K562 (cell line): Measurements from ENCODE around the gene FPR1. TPM values are rescaled to one million over a fixed set of nuclear protein-coding genes. Genes with fewer than 3 reads are reported as not detected.

ENCODE experiments used
- ATF6 ChIP-seq: sonication (generic); formaldehyde crosslinking; IDR thresholded peaks from 2 replicates; pipeline ENCODE4 v1.4.0; 2020; ENCODE audit warnings: mild to moderate bottlenecking, missing genetic modification reagents
- CBFA2T3 ChIP-seq: fragments of 450-650 bp; IDR thresholded peaks from 2 replicates; pipeline ENCODE4 v1.6.1; 2017
- DPF2 ChIP-seq: fragments of 450-650 bp; IDR thresholded peaks from 2 replicates; pipeline ENCODE4 v1.6.1; 2016
- MLX ChIP-seq, 2 experiments: fragments of 450-650 bp in 1 of 2; sonication (generic) in 1 of 2; formaldehyde crosslinking; conservative IDR thresholded peaks; 2 replicates each; pipeline versions ENCODE4 v1.4.0 to v1.8.1; 2020 to 2022; ENCODE audit warnings: mild to moderate bottlenecking in 1 of 2, missing genetic modification reagents in 1 of 2
- NEUROD1 ChIP-seq: fragments of 150-350 bp; IDR thresholded peaks from 2 replicates; pipeline ENCODE4 v1.6.1; 2014; ENCODE audit warnings: borderline replicate concordance, low read length, low read depth; ENCODE audit not compliant: partially characterized antibody
- NUFIP1 ChIP-seq: fragments of 450-650 bp; IDR thresholded peaks from 2 replicates; pipeline ENCODE4 v1.6.1; 2018; ENCODE audit not compliant: partially characterized antibody
- RBM34 ChIP-seq: fragments of 200-400 bp; formaldehyde crosslinking; IDR thresholded peaks from 2 replicates; pipeline ENCODE4 v1.6.1; 2018; ENCODE audit warnings: low read length, borderline replicate concordance; ENCODE audit not compliant: insufficient read depth
- SAFB2 ChIP-seq: fragments of 200-400 bp; formaldehyde crosslinking; IDR thresholded peaks from 2 replicates; pipeline ENCODE4 v1.6.1; 2018; ENCODE audit warnings: borderline replicate concordance, low read length, low read depth, moderate library complexity; ENCODE audit not compliant: severe bottlenecking
- SNRNP70 ChIP-seq: fragments of 200-400 bp; formaldehyde crosslinking; optimal IDR thresholded peaks from 2 replicates; pipeline ENCODE3; 2017; ENCODE audit warnings: low read depth, low read length
- SREBF1 ChIP-seq: fragments of 150-350 bp; IDR thresholded peaks from 2 replicates; pipeline ENCODE4 v1.6.1; 2014; ENCODE audit warnings: antibody characterized with exemption, low read depth, low read length, borderline replicate concordance
- TOE1 ChIP-seq, 2 experiments: fragments of 450-650 bp in 1 of 2; sonication (generic) in 1 of 2; formaldehyde crosslinking in 1 of 2; IDR thresholded peaks; 2 replicates each; pipeline versions ENCODE4 v1.7.1 to v1.8.0; 2016 to 2022; ENCODE audit warnings: borderline replicate concordance in 2 of 2, mild to moderate bottlenecking in 2 of 2, antibody characterized with exemption in 1 of 2, inconsistent platforms in 1 of 2, low read depth in 1 of 2, missing genetic modification reagents in 1 of 2, moderate library complexity in 1 of 2
- ZBTB17 ChIP-seq: fragments of 450-650 bp; formaldehyde crosslinking; IDR thresholded peaks from 2 replicates; pipeline ENCODE4 v1.4.0; 2020; ENCODE audit warnings: mild to moderate bottlenecking
- ZBTB9 ChIP-seq: fragments of 450-650 bp; formaldehyde crosslinking; IDR thresholded peaks from 2 replicates; pipeline ENCODE4 v1.4.0; 2020; ENCODE audit warnings: mild to moderate bottlenecking, moderate library complexity
- ZNF175 ChIP-seq: fragments of 200-800 bp; sonication (Bioruptor generic); IDR thresholded peaks from 2 replicates; pipeline ENCODE4 v1.6.1; 2016; ENCODE audit warnings: low read depth, mild to moderate bottlenecking, missing genetic modification characterization, missing compliant biosample characterization
- ZNF785 ChIP-seq: fragments of 250-450 bp; sonication (Bioruptor Pico); IDR thresholded peaks from 2 replicates; pipeline ENCODE4 v1.4.0; 2020; ENCODE audit warnings: mild to moderate bottlenecking
- polyA plus RNA-seq, 8 experiments: library from polyadenylated mRNA; depleted of rRNA in 4 of 8; stranded (reverse) in 5 of 8; unstranded in 3 of 8; fragments of >200 nt; fragmentation: Nextera tagmentation in 2 of 8; fragmentation: Illumina TruSeq in 1 of 8; extraction: Ambion mirVana in 2 of 8; extraction: Trizol in 1 of 8; gene quantifications; 2 replicates each; pipeline versions ENCODE4 v1.2.1 to v1.2.3, GENCODE V29; 2011 to 2014; ENCODE audit warnings: inconsistent platforms in 1 of 8, missing spikeins in 1 of 8
- total RNA-seq, 7 experiments: library from RNA; depleted of rRNA in 6 of 7; stranded (reverse); fragments of >200 nt in 6 of 7; fragmentation: Illumina TruSeq in 2 of 7; extraction: Trizol in 2 of 7; gene quantifications; 2 replicates each; pipeline versions ENCODE4 v1.2.1 to v1.2.3, GENCODE V29; 2011 to 2021; ENCODE audit warnings: low replicate concordance in 1 of 7
- TF ChIP-seq, protein P1 (sequence below): fragments of 150-350 bp; conservative IDR thresholded peaks from 2 replicates; pipeline ENCODE4 v1.6.1; 2014; ENCODE audit warnings: low read length
- TF ChIP-seq, protein P2 (sequence below): sonication (generic); formaldehyde crosslinking; IDR thresholded peaks from 2 replicates; pipeline ENCODE4 v1.8.0; 2022; ENCODE audit warnings: mild to moderate bottlenecking, missing genetic modification reagents, borderline replicate concordance

The FPR1 gene
- total and polyA plus RNA-seq, 9 of the 15 experiments (the other 6 are each of a cell fraction or from before 2014, with no cell fraction given), result 0.06 to 0.25 (median 0.14) TPM; not detected in 4

DNA sequence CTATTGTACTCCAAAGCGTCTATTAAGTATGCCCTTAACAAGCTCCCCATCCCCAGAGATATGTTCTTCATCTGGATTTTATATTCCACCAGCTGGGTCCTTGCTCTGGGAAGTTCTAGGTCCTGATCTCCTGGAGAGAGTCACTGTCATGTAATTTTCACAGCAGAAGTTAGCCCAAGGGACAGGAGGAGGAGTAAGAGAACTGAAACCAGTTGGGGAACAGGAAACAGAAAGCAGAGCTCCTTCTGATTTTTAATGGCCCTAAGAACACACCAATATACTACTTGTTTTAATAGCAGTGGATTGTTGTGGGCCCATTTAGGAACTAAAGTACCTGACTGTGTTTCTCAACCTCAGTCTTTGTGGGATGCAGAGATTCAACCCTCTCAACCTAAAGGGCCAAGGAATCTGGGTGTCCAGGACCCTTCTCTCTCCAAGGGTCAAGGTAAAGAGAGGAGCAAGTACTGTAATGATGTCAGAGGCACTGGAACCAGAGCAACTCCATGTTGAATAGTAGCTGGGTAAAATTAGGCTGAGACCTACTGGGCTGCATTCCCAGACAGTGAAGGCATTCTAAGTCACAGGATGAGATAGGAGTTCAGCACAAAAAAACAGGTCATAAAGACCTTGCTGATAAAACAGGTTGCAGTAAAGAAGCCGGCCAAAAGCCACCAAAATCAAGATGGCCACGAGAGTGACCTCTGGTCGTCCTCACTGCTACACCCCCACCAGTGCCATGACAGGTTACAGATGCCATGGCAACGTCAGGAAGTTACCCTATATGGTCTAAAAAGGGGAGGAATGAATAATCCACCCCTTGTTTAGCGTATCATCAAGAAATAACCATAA is 35.2 kb upstream of the FPR1 start (continued):
- TF ChIP-seq, protein P1, sequence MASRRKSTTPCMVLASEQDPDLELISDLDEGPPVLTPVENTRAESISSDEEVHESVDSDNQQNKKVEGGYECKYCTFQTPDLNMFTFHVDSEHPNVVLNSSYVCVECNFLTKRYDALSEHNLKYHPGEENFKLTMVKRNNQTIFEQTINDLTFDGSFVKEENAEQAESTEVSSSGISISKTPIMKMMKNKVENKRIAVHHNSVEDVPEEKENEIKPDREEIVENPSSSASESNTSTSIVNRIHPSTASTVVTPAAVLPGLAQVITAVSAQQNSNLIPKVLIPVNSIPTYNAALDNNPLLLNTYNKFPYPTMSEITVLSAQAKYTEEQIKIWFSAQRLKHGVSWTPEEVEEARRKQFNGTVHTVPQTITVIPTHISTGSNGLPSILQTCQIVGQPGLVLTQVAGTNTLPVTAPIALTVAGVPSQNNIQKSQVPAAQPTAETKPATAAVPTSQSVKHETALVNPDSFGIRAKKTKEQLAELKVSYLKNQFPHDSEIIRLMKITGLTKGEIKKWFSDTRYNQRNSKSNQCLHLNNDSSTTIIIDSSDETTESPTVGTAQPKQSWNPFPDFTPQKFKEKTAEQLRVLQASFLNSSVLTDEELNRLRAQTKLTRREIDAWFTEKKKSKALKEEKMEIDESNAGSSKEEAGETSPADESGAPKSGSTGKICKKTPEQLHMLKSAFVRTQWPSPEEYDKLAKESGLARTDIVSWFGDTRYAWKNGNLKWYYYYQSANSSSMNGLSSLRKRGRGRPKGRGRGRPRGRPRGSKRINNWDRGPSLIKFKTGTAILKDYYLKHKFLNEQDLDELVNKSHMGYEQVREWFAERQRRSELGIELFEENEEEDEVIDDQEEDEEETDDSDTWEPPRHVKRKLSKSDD, result no peak
- no peak; the same call in 1 of the 2 replicates for TF ChIP-seq CBFA2T3
- TF ChIP-seq ZBTB17, result peak; percentile 88
- no peak for TF ChIP-seq ATF6 (CRISPR knock-in tag)
- TF ChIP-seq ZNF175, result peak; percentile 99
- no peak for TF ChIP-seq RBM34
- peak; percentile 98 for TF ChIP-seq ZBTB9 (CRISPR knock-in tag)
- TF ChIP-seq DPF2, result no peak
- TF ChIP-seq MLX (CRISPR knock-in tag; conservative IDR thresholded peaks at IDR 0.05), result no peak
- TF ChIP-seq TOE1 (IDR thresholded peaks at IDR 0.05; ENCODE audit: borderline replicate concordance), result no peak
- TF ChIP-seq TOE1 (CRISPR knock-in tag; IDR thresholded peaks at IDR 0.05; ENCODE audit: borderline replicate concordance, low read depth), result no peak
- TF ChIP-seq, protein P2, sequence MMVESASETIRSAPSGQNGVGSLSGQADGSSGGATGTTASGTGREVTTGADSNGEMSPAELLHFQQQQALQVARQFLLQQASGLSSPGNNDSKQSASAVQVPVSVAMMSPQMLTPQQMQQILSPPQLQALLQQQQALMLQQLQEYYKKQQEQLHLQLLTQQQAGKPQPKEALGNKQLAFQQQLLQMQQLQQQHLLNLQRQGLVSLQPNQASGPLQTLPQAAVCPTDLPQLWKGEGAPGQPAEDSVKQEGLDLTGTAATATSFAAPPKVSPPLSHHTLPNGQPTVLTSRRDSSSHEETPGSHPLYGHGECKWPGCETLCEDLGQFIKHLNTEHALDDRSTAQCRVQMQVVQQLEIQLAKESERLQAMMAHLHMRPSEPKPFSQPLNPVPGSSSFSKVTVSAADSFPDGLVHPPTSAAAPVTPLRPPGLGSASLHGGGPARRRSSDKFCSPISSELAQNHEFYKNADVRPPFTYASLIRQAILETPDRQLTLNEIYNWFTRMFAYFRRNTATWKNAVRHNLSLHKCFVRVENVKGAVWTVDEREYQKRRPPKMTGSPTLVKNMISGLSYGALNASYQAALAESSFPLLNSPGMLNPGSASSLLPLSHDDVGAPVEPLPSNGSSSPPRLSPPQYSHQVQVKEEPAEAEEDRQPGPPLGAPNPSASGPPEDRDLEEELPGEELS (CRISPR knock-in tag), result no peak
- no peak for TF ChIP-seq SREBF1
- TF ChIP-seq ZNF785 (CRISPR knock-in tag), result no peak
- no peak for TF ChIP-seq SNRNP70
- TF ChIP-seq NUFIP1, result peak; percentile 86
- TF ChIP-seq SAFB2, result no peak
- TF ChIP-seq NEUROD1, result no peak
